HPDE6-E6E7 (cell line): Measurements from ENCODE around the gene SND1.

ENCODE experiments used
- DNase-seq: peaks from one replicate; pipeline ENCODE4 v3.0.0; 2011; ENCODE audit warnings: missing footprints; ENCODE audit errors: extremely low spot score

SND1 gene

DNA sequence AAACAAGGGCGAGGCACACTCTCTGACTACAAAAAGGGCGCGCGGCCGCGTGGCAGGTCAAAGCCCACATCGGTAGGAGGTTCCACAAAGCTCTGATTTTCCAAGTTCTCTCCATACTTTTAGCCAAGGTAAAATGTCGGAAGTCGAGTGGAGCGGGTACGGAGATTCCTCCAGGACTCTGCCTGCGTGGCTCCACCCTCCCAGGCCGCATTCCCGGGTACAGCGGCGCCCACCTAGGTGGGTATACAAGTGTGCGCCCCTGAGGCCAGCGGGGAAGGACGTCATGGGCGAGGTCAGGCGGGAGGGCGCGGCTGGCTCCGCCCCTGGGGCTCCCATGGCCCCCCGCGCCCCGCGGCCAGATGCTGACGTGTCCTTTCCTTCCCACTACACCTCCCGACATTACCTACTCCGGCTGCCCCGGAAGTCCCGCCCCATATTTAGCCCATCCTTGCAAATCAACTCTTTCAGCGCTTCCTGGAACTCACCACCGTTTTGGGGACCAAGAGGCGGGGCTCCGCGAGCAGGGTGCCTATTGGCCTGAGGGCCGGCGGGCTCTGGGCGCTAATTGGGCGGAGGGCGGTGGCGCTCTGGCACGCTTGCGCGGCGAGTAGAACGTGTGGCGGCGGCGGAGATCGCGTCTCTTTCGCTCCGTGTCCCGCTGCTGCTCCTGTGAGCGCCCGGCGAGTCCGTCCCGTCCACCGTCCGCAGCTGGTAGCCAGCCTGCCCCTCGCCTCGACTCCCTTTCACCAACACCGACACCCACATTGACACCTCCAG, at the start of gene SND1:
TSS of gene SND1 (plus strand) at position 639 of the 777 bp plus-strand sequence. CDS start 180 bp downstream, outside the sequence.
- peak; percentile 99 for DNase-seq

DNA sequence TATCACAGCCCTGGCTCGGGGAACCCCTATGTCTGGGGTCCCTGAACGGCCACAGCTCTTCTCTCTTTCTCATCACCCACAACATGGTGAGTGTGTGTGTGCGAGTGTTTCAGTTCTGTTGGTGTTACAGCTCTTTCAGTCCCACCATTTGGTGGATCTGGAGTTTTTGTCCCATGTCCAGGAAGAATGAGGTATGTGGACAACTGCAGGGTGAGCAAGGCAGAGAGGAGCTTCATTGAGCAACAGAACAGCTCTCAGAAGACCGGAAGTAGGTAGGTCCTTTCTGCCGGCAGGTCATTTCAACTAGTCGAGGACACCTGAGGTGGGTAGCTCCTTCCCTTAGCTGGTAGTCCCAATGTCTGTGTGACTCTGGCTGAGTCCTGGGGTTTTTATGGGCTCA, 43.5 kb upstream of the SND1 start:
- DNase-seq = no peak

DNA sequence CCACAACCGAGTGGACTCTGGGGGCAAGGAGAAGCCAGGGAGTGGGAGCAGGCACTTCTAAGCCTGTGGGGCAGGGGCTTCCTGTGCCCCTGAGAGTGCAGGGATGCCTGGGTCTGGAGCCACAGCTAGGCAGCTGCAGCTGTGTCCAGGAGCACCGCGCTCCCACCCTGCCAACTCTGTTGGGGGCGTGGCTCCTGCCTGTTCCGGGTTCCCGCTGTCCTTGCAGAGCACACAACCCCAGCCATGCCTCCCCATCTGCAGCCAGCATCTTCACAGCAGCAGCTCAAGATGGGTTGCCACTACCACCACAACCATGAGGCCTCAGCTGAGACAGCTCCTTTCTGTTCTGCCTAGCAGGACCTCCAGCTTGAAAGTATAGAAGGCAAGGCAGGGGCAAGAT, 42.7 kb upstream of the SND1 start:
- no peak for DNase-seq

DNA sequence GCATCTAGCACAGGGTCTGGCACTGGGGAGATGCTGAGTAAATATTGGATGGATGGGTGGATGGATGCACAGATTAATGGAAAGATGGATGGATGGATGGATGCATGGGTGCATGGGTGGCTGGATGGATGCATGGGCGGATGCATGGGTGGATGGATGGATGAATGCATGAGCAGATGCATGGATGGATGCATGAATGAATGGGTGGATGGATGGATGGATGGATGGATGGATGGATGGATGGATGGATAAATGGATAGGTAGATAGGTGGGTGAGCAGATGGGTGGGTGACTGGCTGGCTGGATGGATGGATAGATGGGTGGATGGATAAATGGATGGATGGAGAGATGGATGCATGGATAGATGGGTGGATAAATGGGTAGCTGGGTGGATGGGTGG, 39.7 kb upstream of the SND1 start:
- DNase-seq = no peak

DNA sequence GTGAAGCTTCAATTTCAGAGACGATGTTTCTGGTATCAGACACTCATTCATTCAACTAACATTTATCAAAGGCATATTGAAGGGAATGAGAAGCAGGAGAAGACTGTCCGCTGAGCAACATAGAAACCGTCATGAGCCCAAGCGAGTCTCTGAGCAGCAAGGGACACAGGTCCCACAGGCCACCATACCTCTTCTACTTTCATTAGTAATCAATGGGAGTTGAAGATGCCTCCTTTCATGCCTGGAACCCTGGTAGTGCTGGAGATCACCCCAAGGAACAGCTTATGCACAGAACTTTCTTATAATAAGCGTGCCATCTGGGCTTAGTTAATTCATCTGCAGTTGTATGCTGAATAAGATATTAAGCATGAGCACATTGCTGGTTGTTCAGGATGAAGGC, 35.3 kb upstream of the SND1 start:
- no peak for DNase-seq

DNA sequence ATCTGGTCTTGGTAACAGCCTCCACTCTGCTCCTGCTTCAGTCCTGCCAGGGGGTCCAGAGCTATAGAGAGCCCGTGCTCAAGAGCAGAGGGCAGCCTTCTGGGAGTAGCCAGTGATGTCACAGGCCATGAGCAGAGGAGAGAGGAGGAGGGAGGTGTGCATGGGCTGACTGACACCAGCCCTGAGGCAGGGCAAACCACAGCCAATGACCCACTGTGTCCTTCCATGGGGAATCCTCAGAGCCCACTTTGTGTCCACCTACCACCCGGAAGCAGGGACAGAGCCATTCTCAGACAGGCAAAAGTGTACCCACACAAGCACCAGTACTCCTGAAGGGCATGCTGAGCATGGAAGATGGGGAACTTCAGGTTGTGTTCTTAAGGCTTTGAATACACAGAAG, 34.0 kb upstream of the SND1 start, which contains the start of gene PAX4:
TSS of gene PAX4 (minus strand) at position 101 of the 400 bp plus-strand sequence. CDS start 2,214 bp downstream, outside the sequence.
- DNase-seq = no peak

DNA sequence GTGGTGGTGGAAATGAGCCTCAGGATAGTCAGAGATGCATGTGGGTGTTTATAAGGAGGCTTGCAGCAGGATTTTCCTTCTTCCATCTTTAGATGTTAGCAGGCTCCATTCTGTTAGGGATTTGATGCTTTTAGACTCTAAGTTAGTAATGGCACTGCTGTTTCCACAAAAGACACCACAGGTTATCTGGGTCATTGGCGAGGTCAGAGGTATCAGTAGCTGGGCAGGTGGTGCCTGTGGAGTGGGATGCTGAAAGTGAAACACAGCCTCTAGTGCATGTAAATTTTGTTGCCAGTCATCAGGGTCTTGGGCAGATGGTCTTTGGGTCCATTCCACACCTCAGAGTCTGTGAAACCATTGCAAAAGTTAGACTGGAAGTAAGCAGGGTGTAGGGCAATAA, 33.2 kb upstream of the SND1 start:
- DNase-seq = no peak

DNA sequence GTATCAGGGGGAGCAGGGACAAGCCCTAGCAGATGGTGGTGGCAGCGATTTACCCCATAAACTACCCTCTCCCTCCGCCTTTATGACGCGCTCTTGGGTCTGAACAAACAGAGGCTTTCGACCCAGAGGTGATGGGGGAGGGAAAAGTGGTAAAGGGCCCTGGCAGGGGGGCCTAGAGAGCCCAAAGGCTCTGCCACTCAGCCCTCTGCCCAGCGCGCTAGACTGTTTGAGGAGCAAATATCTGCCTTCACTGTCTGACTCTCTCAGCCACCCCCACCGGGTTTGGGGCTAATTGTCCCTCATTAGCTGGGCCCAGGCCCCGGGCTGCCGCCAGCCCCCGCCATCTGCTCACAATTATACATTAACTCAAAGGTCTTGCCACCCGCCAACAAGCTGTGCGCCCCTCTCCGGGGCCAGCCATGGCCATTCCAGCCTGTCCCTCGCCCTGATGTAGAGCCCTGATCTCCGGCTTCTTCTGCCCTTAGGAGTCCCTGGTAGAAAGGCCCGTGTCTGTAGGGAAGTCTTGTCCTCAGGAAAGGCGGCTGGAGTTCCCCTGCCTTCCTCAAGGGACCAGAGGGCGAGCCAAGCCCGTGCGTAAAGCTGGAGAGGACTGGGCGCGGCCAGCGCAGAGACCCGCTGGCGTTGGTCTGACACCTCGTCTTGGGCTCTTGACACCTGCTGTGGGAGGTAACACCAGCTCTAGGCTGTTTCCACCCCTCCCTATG, 32.2 kb upstream of the SND1 start:
- DNase-seq = no peak

DNA sequence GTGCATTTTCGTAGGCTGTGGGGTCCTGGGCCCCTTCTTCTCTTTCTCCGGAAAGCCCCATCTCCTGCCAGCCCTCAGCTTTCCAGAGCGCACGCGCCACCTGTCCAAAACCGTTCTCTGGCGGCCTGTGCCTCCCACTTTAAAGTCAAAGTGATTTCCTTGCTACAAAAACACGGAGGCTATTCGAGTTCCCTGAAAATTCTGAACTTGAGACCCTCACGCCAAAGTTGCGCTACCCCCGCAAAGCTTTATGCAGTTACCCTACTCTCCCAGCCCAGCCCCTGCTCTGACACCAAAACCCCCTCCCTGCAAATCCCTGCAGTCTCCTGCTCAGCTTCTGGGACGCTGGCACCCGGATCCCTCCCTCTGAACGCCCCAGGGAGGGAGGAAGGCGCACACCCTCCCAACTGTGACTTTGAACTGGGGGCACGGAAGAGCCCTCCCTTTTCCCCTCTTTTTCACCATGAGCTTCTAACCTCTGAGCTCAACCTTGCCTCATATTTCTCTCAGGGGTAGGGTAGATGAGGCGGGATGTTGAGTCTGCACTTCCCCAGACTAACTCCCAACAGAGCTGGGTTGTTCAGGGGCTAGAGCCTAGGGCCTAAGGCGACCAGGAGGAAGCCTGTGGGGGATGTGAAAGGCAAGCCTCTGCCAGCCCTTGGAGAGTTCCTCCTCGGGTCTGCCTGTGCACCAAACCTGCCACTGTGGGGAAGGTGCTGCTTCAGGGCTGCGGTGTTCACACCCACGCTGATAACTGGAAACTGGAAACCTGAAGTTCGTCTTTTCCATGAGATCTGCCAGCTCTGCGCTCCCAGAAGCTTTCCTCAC, 31.4 kb upstream of the SND1 start:
- DNase-seq = no peak

DNA sequence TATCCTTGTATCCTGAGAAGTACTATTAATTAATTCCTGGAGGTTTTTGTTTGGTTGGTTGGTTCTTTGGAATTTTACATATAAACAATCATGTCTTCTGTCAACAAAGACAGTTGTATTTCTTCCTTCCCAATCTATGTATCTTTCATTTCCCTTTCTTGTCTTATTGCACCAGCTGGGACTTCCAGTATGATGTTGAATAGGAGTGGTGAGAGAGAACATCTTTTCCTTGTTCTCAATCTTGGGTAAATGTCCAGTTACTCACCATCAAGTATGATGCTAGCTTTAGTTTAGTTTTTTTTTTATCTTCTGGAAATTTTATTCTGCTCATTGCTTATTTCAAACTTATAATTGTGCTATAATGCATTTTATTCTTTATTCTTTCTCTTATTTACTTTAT, 26.7 kb upstream of the SND1 start:
- DNase-seq = no peak

DNA sequence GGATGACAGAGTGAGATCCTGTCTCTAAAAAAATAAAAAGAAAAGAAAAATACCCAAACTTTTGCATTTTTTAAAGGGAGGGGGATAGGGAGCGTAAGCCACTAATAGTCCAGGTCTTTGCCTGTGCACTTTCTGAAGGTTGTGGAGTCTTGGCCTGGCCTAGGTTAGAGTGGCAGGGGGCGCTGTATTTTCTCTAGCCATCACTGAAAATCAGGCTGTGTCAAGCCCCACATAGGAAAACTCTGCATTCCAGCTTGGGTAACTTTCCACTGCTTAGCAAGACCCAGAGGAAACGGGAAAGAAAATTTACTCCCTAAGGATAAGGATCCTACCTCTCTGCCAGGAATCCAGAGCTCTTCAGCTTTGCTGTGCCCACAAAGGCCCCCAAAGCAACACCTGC, 23.5 kb upstream of the SND1 start:
- no peak for DNase-seq

DNA sequence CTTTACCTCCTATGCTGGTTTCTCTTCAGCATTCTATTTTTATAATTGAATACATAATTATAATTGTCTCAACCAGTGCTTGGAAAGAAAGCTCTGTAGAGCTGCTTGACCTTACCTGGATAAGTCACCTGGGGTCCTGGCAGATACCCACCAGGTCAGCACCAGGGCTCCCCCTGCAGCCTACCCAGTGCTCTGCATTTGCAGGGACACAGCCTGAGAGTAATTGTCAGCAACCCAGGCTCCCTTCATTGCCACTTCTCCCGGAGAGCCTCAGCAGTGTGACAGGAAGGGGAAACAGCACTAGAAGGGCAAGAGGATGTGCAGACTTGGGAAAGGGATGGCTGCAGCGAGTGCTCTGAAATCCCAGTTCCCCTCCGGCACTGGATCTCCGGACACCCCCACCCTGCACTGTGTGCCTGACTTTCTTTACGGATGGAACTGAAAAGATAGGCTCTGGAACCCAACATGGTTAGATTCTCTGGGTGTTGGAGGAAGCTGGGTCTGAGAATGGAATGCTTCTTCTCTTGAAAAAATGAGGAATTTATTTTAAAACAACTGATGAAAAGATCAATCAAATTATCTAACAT, 22.6 kb upstream of the SND1 start:
- DNase-seq = peak; percentile 23

DNA sequence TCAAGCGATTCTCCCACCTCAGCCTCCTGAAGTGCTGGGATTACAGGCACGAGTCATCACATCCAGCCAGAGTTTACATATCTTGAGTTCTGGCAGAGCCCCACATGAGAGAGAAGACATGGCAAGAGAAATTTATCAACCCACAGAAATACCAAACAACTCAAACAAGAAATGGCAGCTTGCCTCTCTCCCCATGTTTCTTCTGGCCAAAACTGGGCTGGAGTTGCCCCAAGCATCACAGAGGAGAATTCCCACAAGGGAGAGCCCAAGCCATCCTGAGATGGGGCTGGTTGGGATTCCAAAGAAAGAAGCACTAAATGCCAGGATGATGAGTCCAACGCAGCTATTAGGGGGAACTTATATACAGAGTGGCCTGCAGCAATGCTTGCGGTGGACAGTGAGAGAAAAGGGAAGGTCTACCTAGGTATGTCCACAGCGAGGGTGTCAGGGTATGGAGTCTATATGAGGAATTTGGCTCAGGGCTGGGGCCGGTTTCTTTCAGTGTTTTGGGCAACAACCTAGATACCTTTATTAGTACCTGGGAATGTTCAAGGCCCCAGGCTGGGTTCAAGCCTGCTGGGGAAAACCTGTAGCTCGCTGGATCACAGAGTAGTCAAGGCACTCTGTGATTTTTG, 19.6 kb upstream of the SND1 start:
- no peak for DNase-seq

DNA sequence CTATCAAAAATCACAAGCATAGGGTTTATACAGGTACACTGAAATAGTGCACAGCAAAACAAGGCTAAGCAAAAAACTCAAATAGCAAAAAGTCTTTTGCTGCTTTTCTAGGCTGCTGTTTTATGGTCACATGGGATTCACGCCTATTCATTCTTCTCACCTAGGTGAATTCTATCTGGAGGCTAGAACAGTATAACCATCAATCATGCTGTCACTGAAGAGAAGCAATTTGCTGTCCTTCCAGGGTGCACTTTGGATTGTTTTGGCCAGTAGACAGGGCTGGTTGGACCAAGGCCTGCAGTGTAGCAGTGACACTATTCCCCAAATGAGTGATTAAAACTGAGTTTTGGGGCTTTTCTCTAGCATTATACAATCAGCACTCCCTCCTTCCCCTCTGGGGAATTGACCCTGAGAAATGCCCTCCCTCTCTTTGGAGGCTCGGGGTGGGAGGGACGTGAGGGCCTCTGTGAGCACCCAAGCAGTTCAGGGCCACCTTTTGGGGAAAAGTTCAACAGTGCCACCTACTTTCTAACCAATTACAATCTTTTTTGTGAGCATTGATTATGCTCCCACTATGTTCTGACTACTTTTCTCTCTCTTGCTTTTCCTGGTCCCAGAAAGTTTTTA, 16.2 kb upstream of the SND1 start:
- no peak for DNase-seq

DNA sequence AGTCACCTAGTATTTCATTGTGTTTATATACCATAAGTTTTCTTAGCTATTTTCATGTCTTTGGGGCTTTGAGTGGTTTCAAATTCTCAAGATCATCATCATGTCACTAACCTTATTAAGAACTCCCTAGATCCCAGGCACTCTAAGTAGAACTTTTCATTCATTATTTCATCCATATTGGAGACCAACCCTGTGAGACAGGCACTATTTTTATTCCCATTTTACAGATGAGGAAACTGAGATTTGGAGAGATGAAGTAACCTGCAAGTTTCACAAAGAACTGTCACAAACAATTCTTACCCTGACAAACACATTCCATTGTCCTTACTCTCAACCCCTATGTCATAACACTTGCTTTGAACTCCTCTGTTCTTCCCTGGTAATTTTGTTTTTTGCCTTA, 13.8 kb upstream of the SND1 start:
- no peak for DNase-seq

DNA sequence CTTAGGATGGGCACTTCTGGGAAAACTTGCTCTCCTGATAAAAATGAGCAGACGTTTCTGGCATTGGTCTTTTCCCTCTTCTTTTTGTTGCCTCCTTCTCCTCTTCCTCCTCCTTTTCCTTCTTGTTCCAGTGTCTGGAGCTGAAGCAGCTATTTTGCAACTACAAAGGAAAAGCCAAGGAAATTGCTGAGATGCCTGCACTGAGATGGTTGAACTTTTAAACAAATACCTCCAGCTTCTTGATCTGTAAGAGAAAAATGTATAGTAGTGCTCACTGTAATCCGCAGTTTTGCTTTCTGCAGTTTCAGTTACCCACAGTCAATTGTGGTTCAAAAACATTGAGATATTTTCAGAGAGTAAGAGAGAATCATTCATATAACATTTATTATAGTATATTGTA, 7.5 kb upstream of the SND1 start:
- DNase-seq = no peak

DNA sequence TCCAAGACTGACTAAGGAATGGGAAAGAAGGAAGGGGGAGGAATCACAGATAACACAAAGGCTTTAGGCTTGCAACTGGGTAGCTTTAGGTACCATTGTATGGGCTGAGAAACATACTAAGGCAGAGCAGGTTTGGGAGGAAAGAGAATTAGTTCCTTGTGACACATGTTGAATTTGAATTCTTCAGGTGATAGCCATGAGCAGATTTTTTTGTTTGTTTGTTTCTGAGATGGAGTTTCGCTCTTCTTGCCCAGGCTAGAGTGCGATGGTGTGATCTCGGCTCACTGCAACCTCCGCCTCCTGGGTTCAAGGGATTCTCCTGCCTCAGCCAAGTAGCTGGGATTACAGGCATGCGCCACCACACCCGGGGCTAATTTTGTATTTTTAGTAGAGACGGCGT, 4.4 kb upstream of the SND1 start:
- DNase-seq = no peak

DNA sequence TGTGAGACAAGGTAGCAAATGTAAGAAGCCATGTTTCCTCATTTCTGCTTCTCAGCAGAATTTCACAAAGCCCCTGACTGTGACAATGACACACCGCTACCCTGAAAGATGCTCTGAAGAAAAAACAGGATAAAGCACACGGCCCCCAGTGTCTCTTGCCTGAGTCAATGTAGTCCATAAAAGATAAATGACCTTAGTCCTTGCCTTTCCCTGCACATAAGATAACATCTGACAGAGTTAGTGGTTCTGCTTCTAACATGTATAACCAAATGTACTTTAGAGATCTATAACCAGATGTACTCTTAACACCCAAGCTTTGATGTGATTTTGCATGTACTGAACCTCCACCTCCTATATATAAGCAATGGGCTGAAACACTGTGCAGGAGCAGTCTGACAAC, 3.0 kb upstream of the SND1 start:
- no peak for DNase-seq

DNA sequence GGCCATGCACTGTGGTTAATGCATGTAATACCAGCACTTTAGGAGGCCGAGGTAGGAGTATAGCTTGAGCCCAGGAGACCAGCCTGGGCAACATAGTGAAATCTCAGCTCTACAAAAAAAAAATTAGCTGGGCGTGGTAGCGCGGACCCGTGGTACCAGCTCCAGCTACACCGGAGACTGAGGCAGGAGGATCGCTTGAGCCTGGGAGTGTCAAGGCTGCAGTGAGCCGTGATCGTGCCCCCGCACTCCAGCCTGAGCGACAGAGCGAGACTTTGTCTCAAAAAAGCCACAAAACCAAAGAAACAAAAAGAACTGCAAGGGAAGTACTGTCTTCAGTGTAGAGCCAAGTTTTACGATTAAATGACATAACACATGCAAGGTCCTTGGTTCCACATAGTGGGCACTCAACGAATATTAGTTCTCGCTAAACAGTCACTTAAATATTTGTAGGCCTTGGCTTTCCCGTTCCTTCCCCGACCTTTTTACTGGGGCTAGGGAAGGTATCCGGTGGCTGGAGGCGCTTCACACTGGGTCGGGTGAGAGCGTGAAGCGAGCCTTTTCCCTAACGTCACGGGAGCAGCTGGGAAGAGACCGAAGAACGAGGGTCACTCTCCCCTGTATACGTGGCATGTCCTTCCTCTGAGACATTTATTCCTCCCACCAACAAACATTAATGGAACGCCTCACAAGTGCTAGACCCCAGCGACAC, 993 bp upstream of the SND1 start:
- DNase-seq = peak; percentile 20
